ENCODE results near the gene ARHGAP9. TPM values are rescaled to one million over a fixed set of nuclear protein-coding genes. Genes with fewer than 3 reads are reported as not detected.
"Not testable (repeated sequence)": the region's sequence is repeated elsewhere in the genome, so short reads cannot be mapped to it uniquely, and the experiment has no call there.

The ARHGAP9 gene
- total and polyA plus RNA-seq, 12 donors, result 0.83 to 17.7 (median 3.8) TPM

DNA sequence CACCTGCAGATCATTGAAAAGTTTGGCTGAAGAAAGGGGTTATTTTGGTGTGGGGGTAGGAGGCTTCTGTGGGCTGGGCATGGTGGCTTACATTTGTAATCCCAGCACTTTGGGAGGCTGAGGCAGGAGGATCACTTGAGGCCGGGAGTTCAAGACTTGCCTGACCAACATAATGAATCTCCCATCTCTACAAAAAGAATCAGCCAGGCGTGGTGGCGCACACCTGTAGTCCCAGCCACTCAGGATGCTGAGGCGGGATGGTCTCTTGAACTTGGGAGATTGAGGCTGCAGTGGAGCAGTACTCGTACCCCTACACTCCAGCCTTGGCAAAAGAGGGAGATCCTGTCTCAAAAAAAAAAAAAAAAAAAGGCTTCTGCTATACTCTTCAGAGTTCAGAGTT lies 33.6 kb upstream of the ARHGAP9 start:
- Histone ChIP-seq H3K36me3 (peaks cover 0 to 97% (median 64%) of the 10 kb centered on the region in 9 donors), H3K27me3 (no peaks in the 10 kb centered on the region), H3K4me1 (peaks cover 0 to 39% (median 19%) of the 10 kb centered on the region in 9 donors), H3K9me3 (no peaks in the 10 kb centered on the region), H3K4me3 (no peak overlapping the region), H3K27ac (no peak overlapping the region)
- TF ChIP-seq, protein P1, sequence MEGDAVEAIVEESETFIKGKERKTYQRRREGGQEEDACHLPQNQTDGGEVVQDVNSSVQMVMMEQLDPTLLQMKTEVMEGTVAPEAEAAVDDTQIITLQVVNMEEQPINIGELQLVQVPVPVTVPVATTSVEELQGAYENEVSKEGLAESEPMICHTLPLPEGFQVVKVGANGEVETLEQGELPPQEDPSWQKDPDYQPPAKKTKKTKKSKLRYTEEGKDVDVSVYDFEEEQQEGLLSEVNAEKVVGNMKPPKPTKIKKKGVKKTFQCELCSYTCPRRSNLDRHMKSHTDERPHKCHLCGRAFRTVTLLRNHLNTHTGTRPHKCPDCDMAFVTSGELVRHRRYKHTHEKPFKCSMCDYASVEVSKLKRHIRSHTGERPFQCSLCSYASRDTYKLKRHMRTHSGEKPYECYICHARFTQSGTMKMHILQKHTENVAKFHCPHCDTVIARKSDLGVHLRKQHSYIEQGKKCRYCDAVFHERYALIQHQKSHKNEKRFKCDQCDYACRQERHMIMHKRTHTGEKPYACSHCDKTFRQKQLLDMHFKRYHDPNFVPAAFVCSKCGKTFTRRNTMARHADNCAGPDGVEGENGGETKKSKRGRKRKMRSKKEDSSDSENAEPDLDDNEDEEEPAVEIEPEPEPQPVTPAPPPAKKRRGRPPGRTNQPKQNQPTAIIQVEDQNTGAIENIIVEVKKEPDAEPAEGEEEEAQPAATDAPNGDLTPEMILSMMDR (IDR thresholded peaks at IDR 0.05), result no peak
- ATAC-seq (no peak), DNase-seq (no peak)
- WGBS, 2 donors, result 97 to 98% methylated on average over 5 of the region's 5 CpGs
- intact Hi-C loops (cut with DNase I), result no loop called here

DNA sequence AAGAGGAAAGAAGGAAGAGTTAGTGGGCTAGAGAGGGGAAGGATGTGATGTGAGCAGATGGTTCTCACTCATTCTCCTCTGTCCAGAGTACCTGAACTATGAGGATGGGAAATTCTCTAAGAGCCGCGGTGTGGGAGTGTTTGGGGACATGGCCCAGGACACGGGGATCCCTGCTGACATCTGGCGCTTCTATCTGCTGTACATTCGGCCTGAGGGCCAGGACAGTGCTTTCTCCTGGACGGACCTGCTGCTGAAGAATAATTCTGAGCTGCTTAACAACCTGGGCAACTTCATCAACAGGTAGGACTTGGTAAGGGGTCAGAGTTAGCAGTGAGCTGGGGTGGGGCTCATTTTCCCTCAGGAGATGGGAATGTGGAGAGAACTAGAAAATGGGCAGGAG lies 33.0 kb upstream of the ARHGAP9 start:
- no peaks in the 10 kb centered on the region for H3K27me3 ChIP-seq
- no peak for DNase-seq
- WGBS, 2 donors, result 83 to 85% methylated on average over 6 of the region's 6 CpGs
- H3K36me3 ChIP-seq, result peaks cover 0 to 95% (median 58%) of the 10 kb centered on the region in 9 donors
- ATAC-seq, result no peak
- peaks cover 0 to 33% (median 13%) of the 10 kb centered on the region in 9 donors for H3K4me1 ChIP-seq
- H3K9me3 ChIP-seq, result no peaks in the 10 kb centered on the region
- no peak overlapping the region for H3K27ac ChIP-seq
- H3K4me3 ChIP-seq, result no peak overlapping the region
- TF ChIP-seq, protein P1 (IDR thresholded peaks at IDR 0.05), result no peak
- intact Hi-C loops (cut with DNase I), result no loop called here

DNA sequence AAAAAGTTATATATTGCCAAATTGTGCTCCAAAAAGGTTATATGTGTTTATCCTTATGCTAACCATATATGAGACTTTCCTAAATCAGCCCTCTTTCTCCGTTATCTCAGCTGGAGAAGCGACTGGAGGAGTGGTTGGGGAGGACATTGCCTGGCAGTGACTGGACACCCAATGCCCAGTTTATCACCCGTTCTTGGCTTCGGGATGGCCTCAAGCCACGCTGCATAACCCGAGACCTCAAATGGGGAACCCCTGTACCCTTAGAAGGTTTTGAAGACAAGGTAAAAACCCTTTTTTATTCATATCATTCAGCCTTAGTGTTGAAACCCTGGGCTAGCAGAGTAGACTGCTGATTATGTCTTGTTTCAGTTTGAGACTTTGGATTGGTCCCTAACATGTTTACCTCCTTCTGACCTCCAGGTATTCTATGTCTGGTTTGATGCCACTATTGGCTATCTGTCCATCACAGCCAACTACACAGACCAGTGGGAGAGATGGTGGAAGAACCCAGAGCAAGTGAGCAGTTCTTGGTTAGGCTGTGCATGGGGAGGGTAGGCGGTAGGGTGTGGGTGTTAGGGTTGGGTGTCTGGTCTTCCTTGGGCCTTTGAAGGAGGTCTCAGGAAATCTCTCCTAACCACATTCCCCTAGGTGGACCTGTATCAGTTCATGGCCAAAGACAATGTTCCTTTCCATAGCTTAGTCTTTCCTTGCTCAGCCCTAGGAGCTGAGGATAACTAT lies 32.1 kb upstream of the ARHGAP9 start:
- peaks cover 0 to 86% (median 49%) of the 10 kb centered on the region in 9 donors for H3K36me3 ChIP-seq
- TF ChIP-seq, protein P1 (IDR thresholded peaks at IDR 0.05), result no peak
- intact Hi-C loops (cut with DNase I), result no loop called here
- H3K4me1 ChIP-seq, result peaks cover 0 to 23% (median 4%) of the 10 kb centered on the region in 9 donors
- H3K9me3 ChIP-seq, result no peaks in the 10 kb centered on the region
- peak overlapping the region in 1 of 10 donors; percentile 6 for H3K27ac ChIP-seq
- ATAC-seq, result no peak
- DNase-seq, result no peak
- H3K4me3 ChIP-seq, result no peak overlapping the region
- H3K27me3 ChIP-seq, result no peaks in the 10 kb centered on the region
- WGBS, 2 donors, result 96 to 97% methylated on average over 7 of the region's 7 CpGs

DNA sequence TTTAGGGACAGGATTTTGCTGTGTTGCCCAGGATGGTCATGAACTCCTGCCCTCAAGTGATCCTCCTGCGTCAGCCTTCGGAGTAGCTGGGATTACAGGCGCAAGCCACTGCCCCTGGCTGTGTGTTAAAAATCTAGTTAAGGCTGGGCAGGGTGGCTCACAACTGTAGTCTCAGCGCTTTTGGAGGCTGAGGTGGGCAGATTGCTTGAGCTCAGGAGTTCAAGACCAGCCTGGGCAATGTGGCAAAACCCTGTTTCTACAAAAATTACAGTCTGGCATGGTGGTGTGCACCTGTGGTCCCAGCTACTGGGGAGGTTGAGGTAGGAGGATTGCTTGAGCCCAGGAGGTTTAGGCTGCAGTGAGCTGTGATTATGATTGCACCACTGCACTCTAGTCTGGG lies 31.5 kb upstream of the ARHGAP9 start:
- no peak overlapping the region for H3K4me3 ChIP-seq
- WGBS, 2 donors, result 97 to 98% methylated on average over 4 of the region's 4 CpGs
- TF ChIP-seq, protein P1 (IDR thresholded peaks at IDR 0.05), result no peak
- peaks cover 0 to 18% (median 3%) of the 10 kb centered on the region in 9 donors for H3K4me1 ChIP-seq
- DNase-seq (no peak), ATAC-seq (no peak)
- H3K36me3 ChIP-seq, result peaks cover 0 to 85% (median 44%) of the 10 kb centered on the region in 9 donors
- intact Hi-C loops (cut with DNase I), result no loop called here
- H3K27me3 ChIP-seq, result no peaks in the 10 kb centered on the region
- no peaks in the 10 kb centered on the region for H3K9me3 ChIP-seq
- H3K27ac ChIP-seq, result peak overlapping the region in 1 of 10 donors; percentile 6

DNA sequence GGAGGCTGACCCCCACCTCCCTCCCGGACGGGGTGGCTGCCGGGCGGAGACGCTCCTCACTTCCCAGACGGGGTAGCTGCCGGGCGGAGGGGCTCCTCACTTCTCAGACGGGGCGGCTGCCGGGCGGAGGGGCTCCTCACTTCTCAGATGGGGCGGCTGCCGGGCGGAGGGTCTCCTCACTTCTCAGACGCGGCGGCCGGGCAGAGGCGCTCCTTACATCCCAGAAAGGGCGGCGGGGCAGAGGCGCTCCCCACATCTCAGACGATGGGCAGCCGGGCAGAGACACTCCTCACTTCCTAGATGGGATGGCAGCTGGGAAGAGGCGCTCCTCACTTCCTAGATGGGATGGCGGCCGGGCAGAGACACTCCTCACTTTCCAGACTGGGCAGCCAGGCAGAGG lies 28.1 kb upstream of the ARHGAP9 start:
- H3K4me1 ChIP-seq; intact Hi-C loops (cut with DNase I); DNase-seq; H3K9me3 ChIP-seq; H3K27me3 ChIP-seq; ATAC-seq; H3K27ac ChIP-seq; H3K4me3 ChIP-seq: not testable (repeated sequence)
- peaks cover 0 to 85% (median 46%) of the 10 kb centered on the region in 9 donors for H3K36me3 ChIP-seq
- WGBS, 2 donors, result 96 to 98% methylated on average over 13 to 21 of the region's 28 CpGs

DNA sequence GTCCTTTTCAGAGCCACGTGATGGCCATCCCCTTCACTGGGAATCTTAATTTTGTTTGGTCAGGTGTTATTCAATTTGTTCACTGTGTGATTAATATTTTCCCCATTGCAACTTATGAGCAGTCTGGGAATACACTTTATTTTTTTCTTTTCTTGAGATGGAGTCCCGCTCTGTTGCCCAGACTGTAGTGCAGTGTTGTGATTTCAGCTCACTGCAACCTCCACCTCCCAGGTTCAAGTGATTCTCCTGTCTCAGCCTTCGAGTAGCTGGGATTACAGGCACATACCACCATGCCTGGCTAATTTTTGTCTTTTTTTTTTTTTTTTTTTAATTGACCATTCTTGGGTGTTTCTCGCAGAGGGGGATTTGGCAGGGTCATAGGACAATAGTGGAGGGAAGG lies 26.9 kb upstream of the ARHGAP9 start:
- H3K9me3 ChIP-seq; intact Hi-C loops (cut with DNase I); ATAC-seq; H3K27me3 ChIP-seq; DNase-seq; H3K27ac ChIP-seq; H3K4me3 ChIP-seq; H3K4me1 ChIP-seq: not testable (repeated sequence)
- 92 to 99% methylated on average over 4 of the region's 4 CpGs for WGBS, 2 donors
- H3K36me3 ChIP-seq, result peaks cover 0 to 85% (median 45%) of the 10 kb centered on the region in 9 donors

DNA sequence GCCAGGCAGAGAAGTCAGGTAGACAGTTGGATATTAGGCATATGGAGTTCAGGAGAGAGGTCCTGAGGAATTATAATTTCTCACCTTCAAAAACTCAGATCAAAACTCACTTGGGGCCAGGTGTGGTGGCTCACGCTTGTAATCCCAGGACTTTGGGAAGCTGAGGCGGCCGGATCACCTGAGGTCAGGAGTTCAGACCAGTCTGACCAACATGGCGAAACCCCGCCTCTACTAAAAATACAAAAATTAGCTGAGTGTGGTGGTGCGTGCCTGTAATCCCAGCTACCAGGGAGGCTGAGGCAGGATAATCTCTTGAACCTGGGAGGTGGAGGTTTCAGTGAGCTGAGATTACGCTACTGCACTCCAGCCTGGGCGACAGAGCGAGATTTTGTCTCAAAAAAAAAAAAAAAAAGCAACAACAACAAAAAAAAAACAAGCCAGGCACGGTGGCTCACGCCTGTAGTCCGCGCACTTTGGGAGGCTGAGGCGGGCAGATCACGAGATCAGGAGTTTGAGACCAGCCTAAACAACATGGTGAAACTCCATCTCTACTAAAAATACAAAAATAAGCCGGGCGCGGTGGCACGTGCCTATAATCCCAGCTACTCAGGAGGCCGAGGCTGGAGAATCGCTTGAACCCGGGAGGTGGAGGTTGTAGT lies 22.8 kb upstream of the ARHGAP9 start:
- H3K4me1 ChIP-seq; intact Hi-C loops (cut with DNase I); ATAC-seq; H3K27ac ChIP-seq; H3K9me3 ChIP-seq; DNase-seq; H3K27me3 ChIP-seq; H3K4me3 ChIP-seq: not testable (repeated sequence)
- WGBS, 2 donors, result 97 to 98% methylated on average over 21 to 22 of the region's 22 CpGs
- peaks cover 6 to 93% (median 72%) of the 10 kb centered on the region in 9 donors for H3K36me3 ChIP-seq
